Smooth muscle cell (in vitro differentiated cells): ENCODE measurements around the gene PRICKLE2. TPM values are rescaled to one million over a fixed set of nuclear protein-coding genes. Genes with fewer than 3 reads are reported as not detected.

Source experiments
- DNase-seq: peaks from one replicate; lab custom pipeline; 2025; ENCODE audit not compliant: unreplicated experiment; lab: John Stamatoyannopoulos, UW
- H2AFZ ChIP-seq: fragments of 200-600 bp; sonication (generic); 2 replicates; pipeline ENCODE4 v1.6.0; 2016; ENCODE audit warnings: antibody characterized with exemption, low read depth, mild to moderate bottlenecking
- H3F3A ChIP-seq: fragments of 200-600 bp; sonication (generic); 2 replicates; pipeline ENCODE4 v1.6.0; 2017; ENCODE audit warnings: antibody characterized with exemption, low read depth
- H3K27ac ChIP-seq: fragments of 200-600 bp; sonication (generic); 2 replicates; pipeline ENCODE4 v1.5.1; 2016; ENCODE audit warnings: low read depth, mild to moderate bottlenecking
- H3K27me3 ChIP-seq: fragments of 200-600 bp; sonication (generic); 2 replicates; pipeline ENCODE4 v1.6.1; 2016; ENCODE audit warnings: low read depth, mild to moderate bottlenecking
- H3K36me3 ChIP-seq: fragments of 200-600 bp; sonication (generic); 2 replicates; pipeline ENCODE4 v1.5.1; 2016; ENCODE audit warnings: low read depth
- H3K4me1 ChIP-seq: fragments of 200-600 bp; sonication (generic); 2 replicates; pipeline ENCODE4 v1.5.1; 2016; ENCODE audit warnings: low read depth
- H3K4me2 ChIP-seq: fragments of 200-600 bp; sonication (generic); 2 replicates; pipeline ENCODE4 v1.6.0; 2016; ENCODE audit warnings: mild to moderate bottlenecking
- H3K4me3 ChIP-seq: fragments of 200-600 bp; sonication (generic); 2 replicates; pipeline ENCODE4 v1.5.1; 2016; ENCODE audit warnings: mild to moderate bottlenecking
- H3K79me2 ChIP-seq: fragments of 200-600 bp; sonication (generic); 2 replicates; pipeline ENCODE4 v1.6.0; 2016; ENCODE audit warnings: low read depth, mild to moderate bottlenecking
- H3K9ac ChIP-seq: fragments of 200-600 bp; sonication (generic); 2 replicates; pipeline ENCODE4 v1.6.0; 2016; ENCODE audit warnings: low read depth
- H3K9me3 ChIP-seq: fragments of 200-600 bp; sonication (generic); replicated peaks from 2 replicates; pipeline ENCODE4 v1.5.1; 2016; ENCODE audit warnings: low read depth
- H4K20me1 ChIP-seq: fragments of 200-600 bp; sonication (generic); 2 replicates; pipeline ENCODE4 v1.6.0; 2016; ENCODE audit warnings: low read depth
- CTCF ChIP-seq: fragments of 200-600 bp; sonication (generic); IDR thresholded peaks from 2 replicates; pipeline ENCODE4 v1.5.1; 2017; ENCODE audit warnings: borderline replicate concordance, mild to moderate bottlenecking, antibody characterized with exemption; ENCODE audit not compliant: insufficient read depth, poor library complexity, severe bottlenecking
- WGBS: methylation state at CpG from one replicate; pipeline ENCODE4 v1.1.7; 2016; ENCODE audit warnings: low lambda C conversion rate; 5-methylcytosine and 5-hydroxymethylcytosine counted together
- polyA plus RNA-seq: library from polyadenylated mRNA; unstranded; fragments of >200 nt; fragmentation: Nextera tagmentation; extraction: Ambion mirVana; gene quantifications from 2 replicates; pipeline ENCODE4 v1.2.1, GENCODE V29; 2016
- total RNA-seq: library from RNA; depleted of rRNA; stranded (reverse); fragments of >200 nt; gene quantifications from 2 replicates; pipeline ENCODE4 v1.2.3, GENCODE V29; 2014

Gene PRICKLE2
- total and polyA plus RNA-seq, 2 experiments from 2014 or later: 7.8 to 49.9 TPM

DNA sequence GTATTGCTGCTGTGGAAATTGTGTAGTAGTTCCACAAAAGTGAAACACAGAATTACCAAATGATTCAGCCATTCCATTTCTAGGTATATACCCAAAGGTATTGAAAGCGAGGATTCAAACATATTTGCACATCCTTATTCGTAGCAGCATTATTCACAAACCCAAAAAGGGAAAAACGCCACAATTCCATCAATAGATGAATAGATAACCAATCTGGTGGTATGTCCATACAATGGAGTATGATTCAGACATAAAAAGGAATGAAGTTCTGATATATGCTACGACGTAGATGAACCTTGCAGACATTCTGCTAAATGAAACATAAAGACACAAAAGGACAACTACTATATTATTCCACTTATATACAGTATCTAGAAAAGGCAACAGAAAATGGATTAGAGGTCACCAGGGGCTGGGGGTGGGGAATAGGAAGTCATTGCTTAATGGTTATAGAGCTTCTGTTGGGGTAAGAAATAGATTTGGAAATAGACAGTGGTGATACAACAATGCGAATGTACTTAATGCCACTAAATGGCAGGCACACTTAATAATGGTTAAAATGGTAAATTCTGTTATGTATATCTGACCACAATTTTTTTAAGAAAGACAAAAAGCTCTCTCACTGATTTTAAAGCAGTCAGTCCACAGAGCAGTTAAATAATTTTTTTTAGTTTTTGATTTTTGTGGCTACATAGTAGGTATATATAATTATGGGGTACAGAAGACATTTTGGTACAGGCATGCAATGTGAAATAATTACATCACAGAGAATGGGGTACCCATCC, 150.2 kb downstream of the PRICKLE2 start:
- 95% methylated on average over 6 of the region's 6 CpGs for WGBS
- Histone ChIP-seq H3K36me3 (no peaks in the 10 kb centered on the region), H3K4me3 (no peak overlapping the region), H3K79me2 (no peaks in the 10 kb centered on the region), H3K9me3 (no peaks in the 10 kb centered on the region), H2AFZ (no peak overlapping the region), H3K4me2 (no peak overlapping the region), H3K27me3 (no peaks in the 10 kb centered on the region), H3K9ac (no peak overlapping the region), H4K20me1 (no peaks in the 10 kb centered on the region), H3K27ac (no peak overlapping the region), H3K4me1 (no peaks in the 10 kb centered on the region), H3F3A (peaks cover 4% of the 10 kb centered on the region)
- no peak for DNase-seq
- TF ChIP-seq CTCF: no peak

DNA sequence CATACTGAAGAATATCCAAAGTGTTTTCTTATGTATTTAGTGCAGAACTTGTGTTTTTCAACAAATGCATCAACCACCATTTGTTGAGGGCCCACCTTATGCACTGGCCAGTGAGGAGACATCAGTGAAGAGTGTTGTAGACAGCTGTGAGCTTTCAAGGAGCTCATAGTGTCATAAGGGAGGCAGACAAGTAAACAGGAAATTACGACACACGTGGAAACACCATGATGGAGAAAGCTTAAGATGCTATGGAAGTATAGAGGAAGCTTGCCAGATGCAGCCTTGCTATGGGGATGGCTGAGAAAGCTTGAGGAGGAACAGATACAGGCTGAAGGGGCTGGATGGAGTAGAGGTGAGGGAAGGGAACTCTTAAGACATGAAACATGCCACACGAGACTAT, 151.2 kb downstream of the PRICKLE2 start:
- Histone ChIP-seq H3K36me3 (no peaks in the 10 kb centered on the region), H3K9ac (no peak overlapping the region), H3K27me3 (no peaks in the 10 kb centered on the region), H3K4me3 (no peak overlapping the region), H3K79me2 (no peaks in the 10 kb centered on the region), H3K27ac (no peak overlapping the region), H3K4me2 (no peak overlapping the region), H2AFZ (no peak overlapping the region), H4K20me1 (no peaks in the 10 kb centered on the region), H3F3A (peaks cover 4% of the 10 kb centered on the region), H3K9me3 (no peaks in the 10 kb centered on the region), H3K4me1 (no peaks in the 10 kb centered on the region)
- 64% methylated on average over 3 of the region's 3 CpGs for WGBS
- TF ChIP-seq CTCF: no peak
- no peak for DNase-seq

GRCh38 chr3:64073158-64073761, 152.0 kb downstream of the PRICKLE2 start:
- WGBS: 31% methylated on average over 1 of the region's 1 CpG
- Histone ChIP-seq H4K20me1 (no peaks in the 10 kb centered on the region), H3K36me3 (no peaks in the 10 kb centered on the region), H2AFZ (no peak overlapping the region), H3K4me1 (no peaks in the 10 kb centered on the region), H3K4me2 (no peak overlapping the region), H3K27ac (no peak overlapping the region), H3K27me3 (no peaks in the 10 kb centered on the region), H3K79me2 (no peaks in the 10 kb centered on the region), H3K4me3 (no peak overlapping the region), H3K9ac (no peak overlapping the region), H3F3A (peaks cover 4% of the 10 kb centered on the region), H3K9me3 (no peaks in the 10 kb centered on the region)
- no peak for TF ChIP-seq CTCF
- no peak for DNase-seq
